Ishikawa (cell line): Measurements from ENCODE around the gene TAF11L2.

ENCODE experiments used
- EGR1 ChIP-seq: IDR thresholded peaks from 2 replicates; pipeline ENCODE4 v1.6.1; 2012
- EP300 ChIP-seq: IDR thresholded peaks from 2 replicates; pipeline ENCODE4 v1.6.1; 2012; ENCODE audit warnings: borderline replicate concordance
- FOXM1 ChIP-seq: IDR thresholded peaks from 2 replicates; pipeline ENCODE4 v1.6.1; 2012; ENCODE audit warnings: low read depth, borderline replicate concordance
- RAD21 ChIP-seq: IDR thresholded peaks from 2 replicates; pipeline ENCODE4 v1.6.1; 2012; ENCODE audit warnings: low read depth
- TAF1 ChIP-seq: IDR thresholded peaks from 2 replicates; pipeline ENCODE4 v1.6.1; 2012; ENCODE audit warnings: low read depth, mild to moderate bottlenecking
- TEAD4 ChIP-seq: IDR thresholded peaks from 2 replicates; pipeline ENCODE4 v1.6.1; 2012
- YY1 ChIP-seq: IDR thresholded peaks from 2 replicates; pipeline ENCODE4 v1.6.1; 2012; ENCODE audit warnings: low read depth
- ZBTB7A ChIP-seq: IDR thresholded peaks from 2 replicates; pipeline ENCODE4 v1.6.1; 2012; ENCODE audit warnings: low read depth
- TF ChIP-seq, protein P1 (sequence below): IDR thresholded peaks from 2 replicates; pipeline ENCODE4 v1.6.1; 2012; ENCODE audit warnings: low read depth, mild to moderate bottlenecking
- TF ChIP-seq, protein P2 (sequence below): IDR thresholded peaks from 2 replicates; pipeline ENCODE4 v1.6.1; 2012

DNA sequence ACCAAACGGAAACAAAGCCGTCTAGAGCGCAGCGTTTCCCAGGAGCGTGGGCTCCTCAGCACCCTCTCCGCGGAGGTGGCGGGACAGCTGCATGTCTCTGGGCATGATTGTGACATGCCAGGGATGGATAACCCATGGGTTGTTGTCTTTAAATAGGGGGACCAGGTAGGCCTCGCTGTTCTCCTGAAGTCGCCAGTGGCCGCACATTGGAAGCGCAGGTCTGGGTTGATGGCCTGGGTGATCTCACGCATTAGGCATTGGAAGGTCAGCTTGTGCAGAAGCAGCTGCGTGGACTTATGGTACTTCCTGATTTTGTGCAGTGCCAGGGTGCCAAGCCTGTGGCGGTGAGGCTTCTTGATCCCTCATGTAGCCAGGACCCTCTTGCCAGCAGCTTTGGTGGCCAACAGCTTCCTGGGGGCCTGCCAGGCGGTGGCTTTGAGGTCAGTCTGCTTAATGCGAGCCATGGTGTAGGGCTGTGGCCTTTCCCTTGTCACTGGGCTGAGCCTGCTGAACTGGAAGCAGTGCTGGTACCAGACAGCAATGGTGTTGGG, 13.8 kb downstream of the TAF11L2 start:
- TF ChIP-seq TAF1, result no peak
- no peak for TF ChIP-seq TEAD4
- TF ChIP-seq YY1, result no peak
- TF ChIP-seq, protein P1, sequence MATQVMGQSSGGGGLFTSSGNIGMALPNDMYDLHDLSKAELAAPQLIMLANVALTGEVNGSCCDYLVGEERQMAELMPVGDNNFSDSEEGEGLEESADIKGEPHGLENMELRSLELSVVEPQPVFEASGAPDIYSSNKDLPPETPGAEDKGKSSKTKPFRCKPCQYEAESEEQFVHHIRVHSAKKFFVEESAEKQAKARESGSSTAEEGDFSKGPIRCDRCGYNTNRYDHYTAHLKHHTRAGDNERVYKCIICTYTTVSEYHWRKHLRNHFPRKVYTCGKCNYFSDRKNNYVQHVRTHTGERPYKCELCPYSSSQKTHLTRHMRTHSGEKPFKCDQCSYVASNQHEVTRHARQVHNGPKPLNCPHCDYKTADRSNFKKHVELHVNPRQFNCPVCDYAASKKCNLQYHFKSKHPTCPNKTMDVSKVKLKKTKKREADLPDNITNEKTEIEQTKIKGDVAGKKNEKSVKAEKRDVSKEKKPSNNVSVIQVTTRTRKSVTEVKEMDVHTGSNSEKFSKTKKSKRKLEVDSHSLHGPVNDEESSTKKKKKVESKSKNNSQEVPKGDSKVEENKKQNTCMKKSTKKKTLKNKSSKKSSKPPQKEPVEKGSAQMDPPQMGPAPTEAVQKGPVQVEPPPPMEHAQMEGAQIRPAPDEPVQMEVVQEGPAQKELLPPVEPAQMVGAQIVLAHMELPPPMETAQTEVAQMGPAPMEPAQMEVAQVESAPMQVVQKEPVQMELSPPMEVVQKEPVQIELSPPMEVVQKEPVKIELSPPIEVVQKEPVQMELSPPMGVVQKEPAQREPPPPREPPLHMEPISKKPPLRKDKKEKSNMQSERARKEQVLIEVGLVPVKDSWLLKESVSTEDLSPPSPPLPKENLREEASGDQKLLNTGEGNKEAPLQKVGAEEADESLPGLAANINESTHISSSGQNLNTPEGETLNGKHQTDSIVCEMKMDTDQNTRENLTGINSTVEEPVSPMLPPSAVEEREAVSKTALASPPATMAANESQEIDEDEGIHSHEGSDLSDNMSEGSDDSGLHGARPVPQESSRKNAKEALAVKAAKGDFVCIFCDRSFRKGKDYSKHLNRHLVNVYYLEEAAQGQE, result no peak
- no peak for TF ChIP-seq RAD21
- no peak for TF ChIP-seq EP300
- TF ChIP-seq, protein P2, sequence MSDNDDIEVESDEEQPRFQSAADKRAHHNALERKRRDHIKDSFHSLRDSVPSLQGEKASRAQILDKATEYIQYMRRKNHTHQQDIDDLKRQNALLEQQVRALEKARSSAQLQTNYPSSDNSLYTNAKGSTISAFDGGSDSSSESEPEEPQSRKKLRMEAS, result no peak
- TF ChIP-seq FOXM1, result no peak
- no peak for TF ChIP-seq ZBTB7A
- no peak for TF ChIP-seq EGR1
